H9 (cell line): Measurements from ENCODE around the gene SRRD. TPM values are rescaled to one million over a fixed set of nuclear protein-coding genes. Genes with fewer than 3 reads are reported as not detected.
"Not testable (repeated sequence)": the region's sequence is repeated elsewhere in the genome, so short reads cannot be mapped to it uniquely, and the experiment has no call there.

Experiments
- DNase-seq: peaks from one replicate; pipeline ENCODE4 v3.0.0-alpha.2; 2017
- H2AFZ ChIP-seq: one replicate; pipeline ENCODE4 v1.6.1; 2013; ENCODE audit warnings: mild to moderate bottlenecking, low read length, control low read depth, moderate library complexity
- H2AK5ac ChIP-seq: 2 replicates; pipeline ENCODE4 v1.6.1; 2013; ENCODE audit warnings: low read length, control low read depth, mixed read lengths; ENCODE audit not compliant: insufficient read length
- H2BK120ac ChIP-seq: one replicate; pipeline ENCODE4 v1.6.1; 2013; ENCODE audit warnings: low read depth, mild to moderate bottlenecking, low read length, control low read depth, inconsistent platforms; ENCODE audit not compliant: poor library complexity, severe bottlenecking
- H2BK12ac ChIP-seq: 2 replicates; pipeline ENCODE4 v1.6.1; 2013; ENCODE audit warnings: low read length, control low read depth, mixed read lengths, low read depth; ENCODE audit not compliant: insufficient read length
- H2BK15ac ChIP-seq: 2 replicates; pipeline ENCODE4 v1.6.1; 2013; ENCODE audit warnings: low read depth, low read length, control low read depth
- H2BK20ac ChIP-seq: one replicate; pipeline ENCODE4 v1.6.1; 2013; ENCODE audit warnings: low read depth, mild to moderate bottlenecking, low read length, control low read depth, inconsistent platforms; ENCODE audit not compliant: poor library complexity, severe bottlenecking
- H2BK5ac ChIP-seq: 2 replicates; pipeline ENCODE4 v1.6.1; 2013; ENCODE audit warnings: low read length, control low read depth, mixed read lengths; ENCODE audit not compliant: insufficient read length
- H3K14ac ChIP-seq: 2 replicates; pipeline ENCODE4 v1.6.1; 2013; ENCODE audit warnings: low read length, control low read depth; ENCODE audit not compliant: insufficient read depth
- H3K18ac ChIP-seq: 2 replicates; pipeline ENCODE4 v1.6.1; 2013; ENCODE audit warnings: low read depth, mild to moderate bottlenecking, mixed read lengths, low read length, control low read depth; ENCODE audit not compliant: insufficient read length
- H3K23ac ChIP-seq: 2 replicates; pipeline ENCODE4 v1.6.1; 2013; ENCODE audit warnings: low read length, control low read depth, mixed read lengths, low read depth; ENCODE audit not compliant: insufficient read length
- H3K23me2 ChIP-seq: 2 replicates; pipeline ENCODE4 v1.6.1; 2013; ENCODE audit warnings: low read depth, mild to moderate bottlenecking, mixed read lengths, low read length, control low read depth; ENCODE audit not compliant: insufficient read length, poor library complexity, severe bottlenecking
- H3K27ac ChIP-seq: 2 replicates; pipeline ENCODE4 v1.5.1; 2013; ENCODE audit warnings: low read length, control low read depth, mixed read lengths, low read depth; ENCODE audit not compliant: insufficient read length
- H3K27me3 ChIP-seq: 2 replicates; pipeline ENCODE4 v1.6.1; 2013; ENCODE audit warnings: low read length, control low read depth, inconsistent platforms; ENCODE audit not compliant: insufficient read depth
- H3K4ac ChIP-seq: 2 replicates; pipeline ENCODE4 v1.6.1; 2013; ENCODE audit warnings: low read depth, mild to moderate bottlenecking, control low read depth, inconsistent platforms, low read length, moderate library complexity
- H3K4me1 ChIP-seq: 2 replicates; pipeline ENCODE4 v1.6.1; 2013; ENCODE audit warnings: low read length, control low read depth, inconsistent platforms; ENCODE audit not compliant: insufficient read depth
- H3K4me2 ChIP-seq: 2 replicates; pipeline ENCODE4 v1.6.1; 2013; ENCODE audit warnings: low read length, control low read depth, mixed read lengths; ENCODE audit not compliant: insufficient read length, insufficient read depth
- H3K56ac ChIP-seq: 2 replicates; pipeline ENCODE4 v1.6.1; 2013; ENCODE audit warnings: low read depth, mild to moderate bottlenecking, mixed read lengths, low read length, control low read depth; ENCODE audit not compliant: insufficient read length
- H3K79me1 ChIP-seq: 2 replicates; pipeline ENCODE4 v1.6.1; 2013; ENCODE audit warnings: low read depth, mild to moderate bottlenecking, moderate library complexity, low read length, control low read depth, inconsistent platforms; ENCODE audit not compliant: insufficient read depth, poor library complexity, severe bottlenecking
- H3K79me2 ChIP-seq: 2 replicates; pipeline ENCODE4 v1.6.1; 2013; ENCODE audit warnings: low read length, control low read depth, inconsistent platforms; ENCODE audit not compliant: insufficient read depth
- H3K9ac ChIP-seq: 2 replicates; pipeline ENCODE4 v1.6.1; 2013; ENCODE audit warnings: low read length, control low read depth, mixed read lengths; ENCODE audit not compliant: insufficient read length; ENCODE audit errors: extremely low read depth
- H3K9me3 ChIP-seq: one replicate; pipeline ENCODE4 v1.6.1; 2013; ENCODE audit warnings: low read depth, low read length, inconsistent platforms; ENCODE audit not compliant: control insufficient read depth
- H3T11ph ChIP-seq: one replicate; pipeline ENCODE4 v1.6.1; 2013; ENCODE audit warnings: mild to moderate bottlenecking, low read length, control low read depth, inconsistent platforms
- H4K20me1 ChIP-seq: one replicate; pipeline ENCODE4 v1.6.1; 2013; ENCODE audit not compliant: control insufficient read depth, insufficient read length, insufficient read depth
- H4K5ac ChIP-seq: 2 replicates; pipeline ENCODE4 v1.6.1; 2013; ENCODE audit warnings: low read depth, mild to moderate bottlenecking, mixed read lengths, low read length, control low read depth; ENCODE audit not compliant: insufficient read length
- H4K8ac ChIP-seq: replicated peaks from 2 replicates; pipeline ENCODE4 v1.6.1; 2013; ENCODE audit warnings: low read length, control low read depth, mixed read lengths, low read depth; ENCODE audit not compliant: insufficient read length
- H4K91ac ChIP-seq: 2 replicates; pipeline ENCODE4 v1.6.1; 2013; ENCODE audit warnings: low read depth, mild to moderate bottlenecking, moderate library complexity, mixed read lengths, low read length, control low read depth; ENCODE audit not compliant: insufficient read length
- H3K27ac Mint-ChIP-seq, 3 experiments: 2 replicates in 2 of 3; 3 replicates in 1 of 3; pipeline ENCODE4 v1.8.0; 2020 to 2021; ENCODE audit warnings: mixed read lengths in 3 of 3, mild to moderate bottlenecking in 1 of 3, moderate library complexity in 1 of 3
- H3K27me3 Mint-ChIP-seq: 2 replicates; pipeline ENCODE4 v1.8.0; 2021; ENCODE audit warnings: low read depth, mild to moderate bottlenecking, moderate library complexity, mixed read lengths
- H3K36me3 Mint-ChIP-seq, 3 experiments: 2 replicates in 2 of 3; 3 replicates in 1 of 3; pipeline ENCODE4 v1.8.0; 2020 to 2021; ENCODE audit warnings: low read depth in 3 of 3, mixed read lengths in 3 of 3; ENCODE audit not compliant: insufficient read depth in 1 of 3
- H3K4me1 Mint-ChIP-seq, 2 experiments: 2 replicates each; pipeline ENCODE4 v1.8.0; 2020; ENCODE audit warnings: mixed read lengths in 2 of 2
- H3K4me3 Mint-ChIP-seq, 2 experiments: 2 replicates in 1 of 2; 3 replicates in 1 of 2; pipeline ENCODE4 v1.8.0; 2020 to 2021; ENCODE audit warnings: mild to moderate bottlenecking in 2 of 2, mixed read lengths in 2 of 2, moderate library complexity in 1 of 2
- H3K9me3 Mint-ChIP-seq, 2 experiments: 2 replicates in 1 of 2; 3 replicates in 1 of 2; pipeline ENCODE4 v1.8.0; 2020; ENCODE audit warnings: mild to moderate bottlenecking in 2 of 2, mixed read lengths in 2 of 2, moderate library complexity in 1 of 2
- WGBS: extraction: QIAGEN DNeasy Blood & Tissue Kit; methylation state at CpG from one replicate; pipeline ENCODE4 v1.1.7; 2013; ENCODE audit warnings: missing lambda C conversion rate, low lambda C conversion rate, mixed read lengths; ENCODE audit not compliant: insufficient read length; ENCODE audit errors: extremely low coverage; 5-methylcytosine and 5-hydroxymethylcytosine counted together
- total RNA-seq: library from RNA; stranded (reverse); gene quantifications from 2 replicates; pipeline ENCODE4 v1.2.1, GENCODE V29; 2021
- TF ChIP-seq, protein P1 (sequence below): fragments of 200-600 bp; sonication (generic); conservative IDR thresholded peaks from 3 replicates; pipeline ENCODE4 v1.8.0; 2021; ENCODE audit warnings: antibody characterized with exemption, mild to moderate bottlenecking

SRRD gene
- total RNA-seq, 1 experiment from 2014 or later, result 36.0 TPM

GRCh38 chr22:26437694-26438392 lies 45.8 kb upstream of the SRRD start:
- Histone ChIP-seq H3K23ac (no peak overlapping the region), H4K8ac (no peak overlapping the region), H3K4me2 (no peak overlapping the region), H3K79me1 (no peaks in the 10 kb centered on the region), H3K23me2 (no peaks in the 10 kb centered on the region), H4K5ac (no peak overlapping the region), H3K4ac (no peak overlapping the region), H4K20me1 (no peaks in the 10 kb centered on the region), H3K56ac (no peak overlapping the region), H2AK5ac (no peak overlapping the region), H3K4me1 (no peaks in the 10 kb centered on the region), H2AFZ (no peak overlapping the region), H4K91ac (no peak overlapping the region), H3K27me3 (no peaks in the 10 kb centered on the region), H2BK5ac (no peak overlapping the region), H3K27ac (no peak overlapping the region), H3K9me3 (no peaks in the 10 kb centered on the region), H3K18ac (no peak overlapping the region), H3K14ac (no peak overlapping the region), H2BK12ac (no peak overlapping the region), H2BK120ac (no peak overlapping the region), H3K79me2 (no peaks in the 10 kb centered on the region; the same call in 1 of the 2 replicates), H3K9ac (no peak overlapping the region), H2BK20ac (no peak overlapping the region), H3T11ph (no peak overlapping the region), H2BK15ac (no peak overlapping the region)
- H3K9me3 Mint-ChIP-seq, result no peaks in the 10 kb centered on the region
- no peaks in the 10 kb centered on the region; the same call in 1 of the 2 replicates for H3K27me3 Mint-ChIP-seq
- no peak for DNase-seq
- H3K36me3 Mint-ChIP-seq, result peaks cover 3 to 19% (median 13%) of the 10 kb centered on the region in 3 experiments
- H3K4me3 Mint-ChIP-seq, result no peak overlapping the region
- TF ChIP-seq, protein P1, sequence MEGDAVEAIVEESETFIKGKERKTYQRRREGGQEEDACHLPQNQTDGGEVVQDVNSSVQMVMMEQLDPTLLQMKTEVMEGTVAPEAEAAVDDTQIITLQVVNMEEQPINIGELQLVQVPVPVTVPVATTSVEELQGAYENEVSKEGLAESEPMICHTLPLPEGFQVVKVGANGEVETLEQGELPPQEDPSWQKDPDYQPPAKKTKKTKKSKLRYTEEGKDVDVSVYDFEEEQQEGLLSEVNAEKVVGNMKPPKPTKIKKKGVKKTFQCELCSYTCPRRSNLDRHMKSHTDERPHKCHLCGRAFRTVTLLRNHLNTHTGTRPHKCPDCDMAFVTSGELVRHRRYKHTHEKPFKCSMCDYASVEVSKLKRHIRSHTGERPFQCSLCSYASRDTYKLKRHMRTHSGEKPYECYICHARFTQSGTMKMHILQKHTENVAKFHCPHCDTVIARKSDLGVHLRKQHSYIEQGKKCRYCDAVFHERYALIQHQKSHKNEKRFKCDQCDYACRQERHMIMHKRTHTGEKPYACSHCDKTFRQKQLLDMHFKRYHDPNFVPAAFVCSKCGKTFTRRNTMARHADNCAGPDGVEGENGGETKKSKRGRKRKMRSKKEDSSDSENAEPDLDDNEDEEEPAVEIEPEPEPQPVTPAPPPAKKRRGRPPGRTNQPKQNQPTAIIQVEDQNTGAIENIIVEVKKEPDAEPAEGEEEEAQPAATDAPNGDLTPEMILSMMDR, result peak; percentile 40; the same call in 2 of the 3 replicates
- peaks cover 5 to 9% of the 10 kb centered on the region in 2 experiments for H3K4me1 Mint-ChIP-seq
- no peak overlapping the region for H3K27ac Mint-ChIP-seq
- no CpG with 5 or more reads among the region's 14 CpGs for WGBS

- not testable (repeated sequence) for H2AFZ ChIP-seq
Measured at GRCh38 chr22:26438776-26439175, 44.9 kb upstream of the SRRD start.

More at GRCh38 chr22:26438776-26439175, 44.9 kb upstream of the SRRD start:
- DNase-seq, H3K18ac ChIP-seq, H4K20me1 ChIP-seq, H3K4me1 ChIP-seq, H3K9me3 ChIP-seq, H2BK20ac ChIP-seq, H3K9me3 Mint-ChIP-seq, H2BK15ac ChIP-seq, H2BK120ac ChIP-seq, H3K27me3 ChIP-seq, H2BK5ac ChIP-seq, H4K8ac ChIP-seq, H3T11ph ChIP-seq, H3K79me1 ChIP-seq, H3K23me2 ChIP-seq, H4K91ac ChIP-seq, H3K4me2 ChIP-seq, H3K4ac ChIP-seq, H4K5ac ChIP-seq, H3K4me3 Mint-ChIP-seq, H3K56ac ChIP-seq, H3K14ac ChIP-seq, H3K27me3 Mint-ChIP-seq, H2BK12ac ChIP-seq, H3K23ac ChIP-seq, H3K79me2 ChIP-seq, H3K9ac ChIP-seq, H3K27ac ChIP-seq, H3K27ac Mint-ChIP-seq, H2AK5ac ChIP-seq: not testable (repeated sequence)
- peaks cover 5 to 11% of the 10 kb centered on the region in 2 experiments for H3K4me1 Mint-ChIP-seq
- WGBS, result no CpG with 5 or more reads among the region's 3 CpGs
- peaks cover 3 to 16% (median 9%) of the 10 kb centered on the region in 3 experiments for H3K36me3 Mint-ChIP-seq
